ENCODE measurements around the gene MAPK12. TPM values are rescaled to one million over a fixed set of nuclear protein-coding genes. Genes with fewer than 3 reads are reported as not detected.

MAPK12 gene
- total and polyA plus RNA-seq, 9 donors: 0.87 to 35.3 (median 23.3) TPM

DNA sequence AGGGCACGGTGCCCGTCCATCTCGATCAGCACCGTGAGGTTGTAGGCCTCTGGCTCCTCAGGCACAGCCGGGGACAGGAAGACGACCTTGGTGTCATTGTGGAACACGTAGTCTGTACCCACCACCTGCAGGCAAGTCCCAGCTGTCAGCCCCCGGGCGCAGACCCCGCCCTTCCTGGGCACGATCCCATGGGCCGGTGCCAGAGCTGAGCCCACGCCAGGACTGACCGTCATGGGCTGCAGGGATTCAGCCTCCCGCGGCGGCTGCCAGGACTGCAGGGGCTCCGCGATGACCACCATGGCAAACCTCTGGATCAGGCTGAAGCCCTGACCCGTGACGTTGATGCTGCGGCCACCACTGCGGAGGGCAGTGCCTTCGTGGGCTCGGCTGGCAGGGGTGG, 20.5 kb upstream of the MAPK12 start:
- H3K27me3 ChIP-seq: no peaks in the 10 kb centered on the region
- no peak for DNase-seq
- no peak overlapping the region for H3K27ac ChIP-seq
- 70 to 74% (median 72%) methylated on average over 17 to 25 of the region's 25 CpGs for WGBS, 3 donors
- H3K4me1 ChIP-seq (ENCODE audit: insufficient read depth): no peaks in the 10 kb centered on the region
- intact Hi-C loops (cut with DNase I): no loop called here
- no peak for TF ChIP-seq CTCF (IDR thresholded peaks at IDR 0.05)
- TF ChIP-seq EP300 (IDR thresholded peaks at IDR 0.05): no peak
- no peaks in the 10 kb centered on the region for H3K9me3 ChIP-seq
- no peak overlapping the region for H3K4me3 ChIP-seq
- H3K36me3 ChIP-seq: peaks cover 4% of the 10 kb centered on the region

DNA sequence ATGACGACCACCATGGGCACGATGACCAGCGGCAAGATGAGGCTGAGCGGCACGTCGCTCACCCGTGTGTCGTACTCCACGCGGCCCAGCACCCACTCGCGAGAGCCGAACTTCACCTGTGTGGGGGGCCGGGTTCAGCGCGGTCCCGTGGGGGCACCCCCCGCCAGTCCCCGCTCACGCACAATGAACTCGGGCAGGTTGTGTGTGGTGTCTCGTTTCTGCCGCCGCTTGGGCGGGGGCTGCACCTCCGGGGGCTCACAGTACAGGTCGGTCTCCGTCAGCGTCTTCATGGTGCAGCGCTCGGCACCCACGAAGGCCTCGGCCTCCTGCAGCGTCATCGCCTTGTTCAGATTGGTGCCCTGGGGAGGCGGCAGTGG, 19.9 kb upstream of the MAPK12 start:
- Histone ChIP-seq H3K27me3 (no peaks in the 10 kb centered on the region), H3K4me3 (no peak overlapping the region), H3K36me3 (peaks cover 4% of the 10 kb centered on the region), H3K4me1 (ENCODE audit: insufficient read depth) (no peaks in the 10 kb centered on the region), H3K27ac (no peak overlapping the region), H3K9me3 (no peaks in the 10 kb centered on the region)
- 91 to 92% (median 92%) methylated on average over 36 of the region's 36 CpGs for WGBS, 3 donors
- DNase-seq: no peak
- intact Hi-C loops (cut with DNase I): no loop called here
- TF ChIP-seq POLR2A (IDR thresholded peaks at IDR 0.05) (no peak), EP300 (IDR thresholded peaks at IDR 0.05) (no peak), CTCF (IDR thresholded peaks at IDR 0.05) (no peak)

GRCh38 chr22:50280708-50281383, 19.4 kb upstream of the MAPK12 start:
- no peaks in the 10 kb centered on the region for H3K9me3 ChIP-seq
- intact Hi-C loops (cut with DNase I): no loop called here
- H3K36me3 ChIP-seq: peaks cover 4% of the 10 kb centered on the region
- no peak for DNase-seq
- no peaks in the 10 kb centered on the region for H3K27me3 ChIP-seq
- H3K4me3 ChIP-seq: no peak overlapping the region
- WGBS, 3 donors: 89 to 94% (median 90%) methylated on average over 47 of the region's 47 CpGs
- no peaks in the 10 kb centered on the region for H3K4me1 ChIP-seq (ENCODE audit: insufficient read depth)
- TF ChIP-seq EP300 (IDR thresholded peaks at IDR 0.05) (no peak), POLR2A (IDR thresholded peaks at IDR 0.05) (no peak), CTCF (IDR thresholded peaks at IDR 0.05) (no peak)
- no peak overlapping the region for H3K27ac ChIP-seq

GRCh38 chr22:50280022-50280707, 18.7 kb upstream of the MAPK12 start:
- Histone ChIP-seq H3K9me3 (no peaks in the 10 kb centered on the region), H3K4me3 (no peak overlapping the region), H3K4me1 (ENCODE audit: insufficient read depth) (no peaks in the 10 kb centered on the region), H3K27me3 (no peaks in the 10 kb centered on the region), H3K27ac (no peak overlapping the region), H3K36me3 (peaks cover 4% of the 10 kb centered on the region)
- WGBS, 3 donors: 91 to 95% (median 92%) methylated on average over 25 to 38 of the region's 38 CpGs
- no peak for DNase-seq
- intact Hi-C loops (cut with DNase I): no loop called here
- no peak for TF ChIP-seq CTCF (IDR thresholded peaks at IDR 0.05)
- TF ChIP-seq POLR2A (IDR thresholded peaks at IDR 0.05): no peak
